ENCODE results near the gene SDC3.

GRCh38 chr1:30904191-30904961 is 4.2 kb downstream of the SDC3 start:
- TF ChIP-seq CTCF (conservative IDR thresholded peaks at IDR 0.05) (no peak), EZH2 (IDR thresholded peaks at IDR 0.05; ENCODE audit: low read depth) (no peak)

Measured in PC-9 (cell line).